H1 (cell line): ENCODE results near the gene MOB2. TPM values are rescaled to one million over a fixed set of nuclear protein-coding genes. Genes with fewer than 3 reads are reported as not detected.
A peak's percentile ranks its signal among the peaks of the same experiment; 100 is the strongest.

Experiments used
- CTCF ChIA-PET: fragments of 300-600 bp; sonication (Branson Sonifier 250); formaldehyde crosslinking; loops from one replicate; lab custom pipeline; 2021; ENCODE audit not compliant: partially characterized antibody; lab: Charles Lee
- POLR2A ChIA-PET: fragments of 300-600 bp; sonication (Branson Sonifier 250); formaldehyde crosslinking; loops from one replicate; lab custom pipeline; 2021; ENCODE audit warnings: inconsistent platforms; ENCODE audit not compliant: partially characterized antibody; lab: Charles Lee
- DNase-seq, 2 experiments: peaks; one replicate each; pipeline versions ENCODE4 v3.0.0 to v3.0.0-alpha.2; 2010 to 2022; ENCODE audit warnings: low spot score in 2 of 2, low read depth in 1 of 2, mixed read lengths in 1 of 2
- FAIRE-seq: peaks from 2 replicates; lab custom pipeline; 2011; peaks lifted over from hg19 to GRCh38; lab: Jason Lieb, UNC
- H2AFZ ChIP-seq: 2 replicates; pipeline ENCODE4 v1.8.1; 2012; ENCODE audit warnings: low read length, inconsistent platforms
- H2AK5ac ChIP-seq: 2 replicates; pipeline ENCODE4 v1.6.1; 2013; ENCODE audit warnings: low read depth, low read length
- H2BK120ac ChIP-seq: replicated peaks from 2 replicates; pipeline ENCODE3; 2013; ENCODE audit warnings: low read depth, low read length, inconsistent platforms
- H2BK12ac ChIP-seq: 2 replicates; pipeline ENCODE4 v1.6.1; 2013; ENCODE audit warnings: low read depth, low read length
- H2BK15ac ChIP-seq: 2 replicates; pipeline ENCODE4 v1.6.1; 2013; ENCODE audit warnings: low read length
- H2BK20ac ChIP-seq: 2 replicates; pipeline ENCODE4 v1.6.1; 2013; ENCODE audit warnings: low read length
- H2BK5ac ChIP-seq: 2 replicates; pipeline ENCODE4 v1.6.1; 2013; ENCODE audit warnings: low read depth, low read length
- H3K14ac ChIP-seq: 2 replicates; pipeline ENCODE4 v1.6.1; 2013; ENCODE audit warnings: inconsistent platforms; ENCODE audit not compliant: insufficient read length
- H3K18ac ChIP-seq: 2 replicates; pipeline ENCODE4 v1.6.1; 2013; ENCODE audit warnings: low read length; ENCODE audit errors: extremely low read depth
- H3K23ac ChIP-seq: 2 replicates; pipeline ENCODE4 v1.6.1; 2013; ENCODE audit warnings: inconsistent platforms; ENCODE audit not compliant: insufficient read length
- H3K23me2 ChIP-seq: 2 replicates; pipeline ENCODE4 v1.6.1; 2013; ENCODE audit warnings: low read depth, low read length
- H3K27ac ChIP-seq: 2 replicates; pipeline ENCODE4 v1.6.1; 2011; ENCODE audit warnings: low read depth, low read length, inconsistent platforms
- H3K27me3 ChIP-seq, 4 experiments: replicated peaks in 1 of 4; 1 replicate in 1 of 4; 2 replicates in 3 of 4; pipeline versions ENCODE4 v1.6.1 to v1.8.1; 2011 to 2013; ENCODE audit warnings: low read length in 3 of 4, mild to moderate bottlenecking in 3 of 4, inconsistent platforms in 2 of 4, mixed read lengths in 2 of 4, moderate library complexity in 1 of 4; ENCODE audit not compliant: control insufficient read depth in 3 of 4, insufficient read depth in 3 of 4; ENCODE audit errors: extremely low read depth in 1 of 4
- H3K36me3 ChIP-seq, 4 experiments: 2 replicates each; pipeline versions ENCODE4 v1.6.1 to v1.8.1; 2011 to 2013; ENCODE audit warnings: mild to moderate bottlenecking in 4 of 4, low read length in 3 of 4, moderate library complexity in 2 of 4, control low read depth in 1 of 4, inconsistent platforms in 1 of 4; ENCODE audit not compliant: insufficient read depth in 4 of 4, control insufficient read depth in 2 of 4
- H3K4ac ChIP-seq: replicated peaks from 2 replicates; pipeline ENCODE3; 2013; ENCODE audit warnings: low read length, low read depth, mixed read lengths, inconsistent platforms; ENCODE audit not compliant: insufficient read length
- H3K4me1 ChIP-seq, 4 experiments: replicated peaks in 1 of 4; 1 replicate in 1 of 4; 2 replicates in 3 of 4; pipeline versions ENCODE4 v1.6.1 to v1.8.1; 2011 to 2013; ENCODE audit warnings: low read length in 3 of 4, inconsistent platforms in 2 of 4, mixed read lengths in 1 of 4; ENCODE audit not compliant: insufficient read depth in 4 of 4, control insufficient read depth in 3 of 4
- H3K4me2 ChIP-seq, 2 experiments: 2 replicates each; pipeline versions ENCODE4 v1.6.1 to v1.8.1; 2011 to 2013; ENCODE audit warnings: low read depth in 2 of 2, low read length in 2 of 2, control low read depth in 1 of 2, inconsistent platforms in 1 of 2, mild to moderate bottlenecking in 1 of 2; ENCODE audit not compliant: insufficient read depth in 1 of 2
- H3K4me3 ChIP-seq, 4 experiments: fragments of 200-600, 300-600 bp in 1 of 4; sonication (generic), shearing (Covaris generic), sonication (Bioruptor Twin) in 1 of 4; 2 replicates each; pipeline versions ENCODE4 v1.5.1 to v1.8.1; 2011 to 2016; ENCODE audit warnings: low read length in 4 of 4, low read depth in 3 of 4, control low read depth in 2 of 4, inconsistent platforms in 2 of 4, mild to moderate bottlenecking in 2 of 4, mixed read lengths in 1 of 4, moderate library complexity in 1 of 4; ENCODE audit not compliant: insufficient read depth in 2 of 4; ENCODE audit errors: extremely low read depth in 1 of 4
- H3K56ac ChIP-seq: replicated peaks from 2 replicates; pipeline ENCODE3; 2013; ENCODE audit warnings: low read depth, mild to moderate bottlenecking, mixed read lengths, low read length, inconsistent platforms; ENCODE audit not compliant: insufficient read length
- H3K79me1 ChIP-seq: 2 replicates; pipeline ENCODE4 v1.6.1; 2013; ENCODE audit warnings: low read depth, low read length, control low read depth
- H3K79me2 ChIP-seq, 2 experiments: 2 replicates each; pipeline versions ENCODE4 v1.6.1 to v1.8.1; 2012 to 2013; ENCODE audit warnings: low read length in 2 of 2, mild to moderate bottlenecking in 2 of 2, inconsistent platforms in 1 of 2; ENCODE audit not compliant: insufficient read depth in 2 of 2, control insufficient read depth in 1 of 2
- H3K9ac ChIP-seq, 4 experiments: replicated peaks in 1 of 4; 1 replicate in 1 of 4; 2 replicates in 3 of 4; pipeline versions ENCODE4 v1.6.1 to v1.8.1; 2011 to 2013; ENCODE audit warnings: low read depth in 3 of 4, low read length in 3 of 4, control low read depth in 2 of 4, mild to moderate bottlenecking in 2 of 4, moderate library complexity in 2 of 4, inconsistent platforms in 1 of 4; ENCODE audit errors: extremely low read depth in 1 of 4
- H3K9me3 ChIP-seq, 2 experiments: 2 replicates each; pipeline versions ENCODE4 v1.6.1 to v1.8.1; 2012 to 2013; ENCODE audit warnings: mild to moderate bottlenecking in 2 of 2, moderate library complexity in 2 of 2, control low read depth in 1 of 2, inconsistent platforms in 1 of 2, low read depth in 1 of 2, low read length in 1 of 2, mixed read lengths in 1 of 2; ENCODE audit not compliant: insufficient read depth in 2 of 2
- H4K20me1 ChIP-seq, 2 experiments: replicated peaks in 1 of 2; 2 replicates each; pipeline versions ENCODE3 to v1.8.1; 2011 to 2013; ENCODE audit warnings: inconsistent platforms in 2 of 2, low read length in 2 of 2, mild to moderate bottlenecking in 1 of 2; ENCODE audit not compliant: insufficient read depth in 2 of 2, control insufficient read depth in 1 of 2
- H4K5ac ChIP-seq: 2 replicates; pipeline ENCODE4 v1.6.1; 2013; ENCODE audit warnings: low read length, low read depth, mixed read lengths, inconsistent platforms; ENCODE audit not compliant: insufficient read length
- H4K8ac ChIP-seq: 2 replicates; pipeline ENCODE4 v1.8.0; 2013; ENCODE audit warnings: mild to moderate bottlenecking, moderate library complexity, low read length, inconsistent platforms; ENCODE audit not compliant: insufficient read depth; ENCODE audit errors: extremely low read depth
- H4K91ac ChIP-seq: replicated peaks from 2 replicates; pipeline ENCODE3; 2013; ENCODE audit warnings: low read length, mixed read lengths, inconsistent platforms; ENCODE audit not compliant: insufficient read length
- CTBP2 ChIP-seq: IDR thresholded peaks from 2 replicates; pipeline ENCODE4 v1.7.0; 2011; ENCODE audit warnings: borderline replicate concordance, mild to moderate bottlenecking, moderate library complexity, mixed read lengths, low read length; ENCODE audit not compliant: insufficient read depth, insufficient read length
- YY1 ChIP-seq: IDR thresholded peaks from 2 replicates; pipeline ENCODE4 v1.6.1; 2011; ENCODE audit warnings: low read depth, mild to moderate bottlenecking, low read length
- WGBS, 2 experiments: shearing (Covaris generic) in 1 of 2; methylation state at CpG; one replicate each; pipeline versions ENCODE4 v1.1.6 to v1.1.7; 2013 to 2015; ENCODE audit warnings: low lambda C conversion rate in 2 of 2, mixed read lengths in 2 of 2, inconsistent platforms in 1 of 2, low coverage in 1 of 2, missing lambda C conversion rate in 1 of 2; ENCODE audit not compliant: insufficient replicate concordance in 2 of 2, insufficient coverage in 1 of 2, insufficient read length in 1 of 2; ENCODE audit errors: extremely low coverage in 1 of 2, missing lambda C conversion rate in 1 of 2; 5-methylcytosine and 5-hydroxymethylcytosine counted together
- polyA plus RNA-seq, 7 experiments: library from polyadenylated mRNA; depleted of rRNA in 3 of 7; stranded (reverse) in 5 of 7; unstranded in 2 of 7; fragments of >200 nt in 5 of 7; fragments of 200-250 nt in 2 of 7; gene quantifications; 1 replicate in 5 of 7; 2 replicates in 1 of 7; 4 replicates in 1 of 7; pipeline versions ENCODE4 v1.2.1 to v1.2.3, GENCODE V29; 2011 to 2013; ENCODE audit warnings: missing spikeins in 2 of 7, mixed read lengths in 2 of 7
- total RNA-seq: library from RNA; stranded (reverse); fragmentation: NEBNext Ultra II Directional; extraction: Animal tissue kit (Norgen Biotek cat#: 25700); gene quantifications from 2 replicates; pipeline ENCODE4 v1.2.1, GENCODE V29; 2021
- TF ChIP-seq, protein P1 (sequence below): IDR thresholded peaks from 2 replicates; pipeline ENCODE4 v1.6.1; 2011; ENCODE audit warnings: low read length, improper control_type of control experiment

The MOB2 gene
- total and polyA plus RNA-seq, 2 of the 8 experiments (the other 6 are each of a cell fraction or from before 2014, with no cell fraction given), result 18.6 to 28.2 TPM

DNA sequence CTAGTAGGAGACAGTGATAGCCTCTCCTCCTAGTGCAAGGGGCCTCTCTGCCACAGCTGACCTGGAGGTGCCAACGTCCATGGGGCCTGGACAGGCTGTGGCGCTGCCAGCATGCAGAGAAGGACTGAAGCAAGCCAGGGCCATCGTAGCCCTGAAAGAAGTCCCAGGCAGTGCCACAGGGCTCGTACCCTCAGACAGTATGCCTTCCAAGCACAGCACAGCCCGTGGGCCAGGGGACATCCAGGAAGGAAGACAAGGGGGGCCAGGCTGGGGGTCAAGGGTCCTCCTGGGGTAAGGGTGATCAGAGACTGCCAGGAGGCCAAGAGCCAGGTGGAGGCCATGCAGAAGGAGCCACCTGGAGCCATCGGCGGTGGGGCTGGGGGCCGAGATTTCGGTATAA lies 20.4 kb upstream of the MOB2 start:
- Histone ChIP-seq H3K23me2 (no peaks in the 10 kb centered on the region), H2BK20ac (no peak overlapping the region), H2BK12ac (0 out of 2 replicates have a peak overlapping the region, but pooled peaks have one; percentile 39), H3K56ac (no peak overlapping the region), H3K4ac (no peak overlapping the region), H4K5ac (no peak overlapping the region), H4K20me1 (peaks cover 5 to 16% of the 10 kb centered on the region in 2 experiments), H3K36me3 (no peaks in the 10 kb centered on the region), H4K8ac (no peak overlapping the region), H3K14ac (no peak overlapping the region), H2AK5ac (peak overlapping the region; percentile 53; the same call in 1 of the 2 replicates), H3K4me3 (no peak overlapping the region), H3K9me3 (no peaks in the 10 kb centered on the region), H3K27me3 (no peaks in the 10 kb centered on the region), H2AFZ (no peak overlapping the region), H4K91ac (no peak overlapping the region), H3K9ac (no peak overlapping the region), H2BK5ac (peak overlapping the region; percentile 39; the same call in 1 of the 2 replicates), H3K4me2 (no peak overlapping the region), H3K27ac (peak overlapping the region; percentile 24; the same call in 1 of the 2 replicates), H3K79me1 (peaks cover 17% of the 10 kb centered on the region), H3K4me1 (peaks cover 0 to 18% (median 9%) of the 10 kb centered on the region in 4 experiments; a peak in 3 of 7 replicates), H3K18ac (no peak overlapping the region; the same call in 1 of the 2 replicates), H2BK120ac (no peak overlapping the region), H3K79me2 (peaks cover 0 to 25% of the 10 kb centered on the region in 2 experiments; a peak in 1 of 4 replicates), H2BK15ac (0 out of 2 replicates have a peak overlapping the region, but pooled peaks have one; percentile 46), H3K23ac (no peak overlapping the region)
- FAIRE-seq (no peak), DNase-seq (no peak)
- POLR2A ChIA-PET, result no interaction called here
- WGBS, 2 experiments, result 90% methylated on average over 9 of the region's 9 CpGs; no CpG with 5 or more reads in 1 of the 2 experiments
- TF ChIP-seq YY1, result no peak
- no peak for TF ChIP-seq CTBP2
- TF ChIP-seq, protein P1, sequence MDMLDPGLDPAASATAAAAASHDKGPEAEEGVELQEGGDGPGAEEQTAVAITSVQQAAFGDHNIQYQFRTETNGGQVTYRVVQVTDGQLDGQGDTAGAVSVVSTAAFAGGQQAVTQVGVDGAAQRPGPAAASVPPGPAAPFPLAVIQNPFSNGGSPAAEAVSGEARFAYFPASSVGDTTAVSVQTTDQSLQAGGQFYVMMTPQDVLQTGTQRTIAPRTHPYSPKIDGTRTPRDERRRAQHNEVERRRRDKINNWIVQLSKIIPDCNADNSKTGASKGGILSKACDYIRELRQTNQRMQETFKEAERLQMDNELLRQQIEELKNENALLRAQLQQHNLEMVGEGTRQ, result no peak
- CTCF ChIA-PET, result interaction anchor here (0.8 to 2.3 kb wide), 9 partner anchors 9 to 67 kb away, joined by 3 to 8 read pairs (median 5); no protein-coding TSS in a partner anchor
